ENCODE data around the gene PHF21A.

PHF21A gene

DNA sequence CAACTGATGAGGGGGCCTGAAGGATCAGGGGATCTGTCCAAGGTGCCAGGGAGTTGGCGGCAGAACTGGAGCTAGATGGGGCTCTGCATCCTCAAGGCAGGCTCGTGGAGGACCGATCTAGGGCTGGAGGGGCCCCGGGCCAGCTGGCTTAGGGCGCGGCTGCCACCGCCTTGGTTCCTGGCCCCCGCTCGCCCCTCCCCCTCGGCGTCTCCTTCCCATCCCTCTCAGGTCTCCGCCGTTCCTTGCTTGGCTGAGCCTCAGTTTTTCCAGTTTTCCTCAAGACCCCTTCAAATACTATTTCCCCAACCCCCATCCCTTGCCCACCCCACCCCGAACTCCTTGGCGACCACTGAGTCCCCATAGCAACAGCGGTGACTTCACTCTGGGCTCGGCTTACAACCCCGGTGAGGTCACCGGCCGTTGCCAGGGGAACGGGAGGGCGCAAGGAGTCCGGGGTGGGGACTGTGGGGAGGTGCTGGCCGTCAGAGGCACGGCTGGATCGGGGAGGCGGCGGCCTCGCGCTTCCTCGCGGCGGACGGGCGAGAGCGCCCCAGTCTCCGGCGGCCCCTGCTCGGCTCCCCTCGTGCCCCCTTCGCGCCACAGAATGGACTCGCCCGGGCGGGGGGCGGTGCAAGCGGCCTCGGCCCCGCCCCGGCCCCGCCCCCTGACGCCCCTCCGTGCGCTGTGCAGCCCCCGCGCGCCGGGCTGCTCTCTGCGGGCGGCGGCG lies 221.6 kb downstream of the PHF21A start:
- DNase-seq: peak; percentile 95

DNA sequence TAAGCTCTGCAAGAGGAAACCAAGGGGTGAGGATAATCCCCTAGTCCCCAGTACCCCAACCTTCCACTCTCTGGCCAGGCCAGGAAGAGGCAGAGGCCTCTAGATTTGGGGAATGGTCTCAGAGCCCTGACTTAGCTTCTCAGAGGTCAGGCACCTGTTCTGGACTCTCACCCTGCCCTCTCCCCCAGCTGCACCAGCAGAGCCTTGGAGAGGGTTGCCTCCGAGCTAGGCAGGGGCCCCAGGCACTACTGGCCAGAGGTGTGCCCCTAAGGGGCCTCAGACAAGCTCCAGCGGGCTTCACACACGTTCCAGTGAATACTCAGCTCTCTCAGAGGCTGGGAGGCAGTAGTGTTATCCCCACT lies 222.2 kb downstream of the PHF21A start:
- DNase-seq: no peak

DNA sequence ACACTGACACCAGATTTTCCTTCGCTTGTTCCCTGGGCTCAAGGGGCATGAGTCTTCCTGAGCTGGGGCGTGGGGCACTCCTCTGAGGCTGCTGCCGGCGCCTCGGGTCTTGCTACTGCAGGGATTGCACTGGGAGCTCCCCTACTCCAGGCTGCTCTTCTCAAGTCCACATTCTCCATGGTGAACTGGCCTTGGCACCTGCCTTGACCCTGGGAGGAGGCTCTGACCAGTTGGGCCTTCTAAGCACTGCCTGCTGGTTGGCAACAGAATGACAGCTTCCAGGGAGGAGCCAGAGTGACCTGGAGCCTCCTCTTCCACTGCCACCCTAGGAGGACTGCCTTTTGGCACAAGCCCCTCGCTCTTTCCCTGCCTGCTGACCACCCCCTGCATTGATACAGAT lies 223.7 kb downstream of the PHF21A start:
- no peak for DNase-seq

DNA sequence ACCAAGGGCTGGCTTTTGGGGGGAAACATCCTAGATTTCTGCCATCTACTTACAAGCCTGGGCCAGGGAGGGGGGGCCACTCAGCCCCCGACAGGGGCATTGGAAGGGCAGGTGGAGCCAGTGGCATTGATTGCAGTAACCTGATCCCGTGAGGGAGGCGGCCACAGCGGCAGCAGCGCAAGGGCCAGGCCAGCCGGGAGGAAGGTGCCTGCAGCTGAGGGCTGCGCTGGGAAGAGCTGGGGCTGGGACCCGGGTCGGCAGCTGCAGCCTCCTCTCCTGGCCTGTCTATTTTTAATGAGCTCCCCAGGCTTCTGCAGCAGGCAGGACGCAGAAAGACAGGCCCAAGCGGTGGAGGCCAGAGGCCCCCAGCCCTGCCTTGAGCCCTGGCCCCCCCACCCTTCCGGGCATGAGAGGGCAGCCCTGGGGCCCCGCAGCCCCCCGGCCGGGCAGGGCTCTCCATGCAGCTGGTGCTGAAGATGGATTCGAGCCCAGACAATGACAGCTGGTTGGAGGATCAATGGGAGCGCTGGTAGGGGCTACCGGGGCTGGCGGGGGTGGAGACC lies 224.8 kb downstream of the PHF21A start:
- DNase-seq: peak; percentile 92

DNA sequence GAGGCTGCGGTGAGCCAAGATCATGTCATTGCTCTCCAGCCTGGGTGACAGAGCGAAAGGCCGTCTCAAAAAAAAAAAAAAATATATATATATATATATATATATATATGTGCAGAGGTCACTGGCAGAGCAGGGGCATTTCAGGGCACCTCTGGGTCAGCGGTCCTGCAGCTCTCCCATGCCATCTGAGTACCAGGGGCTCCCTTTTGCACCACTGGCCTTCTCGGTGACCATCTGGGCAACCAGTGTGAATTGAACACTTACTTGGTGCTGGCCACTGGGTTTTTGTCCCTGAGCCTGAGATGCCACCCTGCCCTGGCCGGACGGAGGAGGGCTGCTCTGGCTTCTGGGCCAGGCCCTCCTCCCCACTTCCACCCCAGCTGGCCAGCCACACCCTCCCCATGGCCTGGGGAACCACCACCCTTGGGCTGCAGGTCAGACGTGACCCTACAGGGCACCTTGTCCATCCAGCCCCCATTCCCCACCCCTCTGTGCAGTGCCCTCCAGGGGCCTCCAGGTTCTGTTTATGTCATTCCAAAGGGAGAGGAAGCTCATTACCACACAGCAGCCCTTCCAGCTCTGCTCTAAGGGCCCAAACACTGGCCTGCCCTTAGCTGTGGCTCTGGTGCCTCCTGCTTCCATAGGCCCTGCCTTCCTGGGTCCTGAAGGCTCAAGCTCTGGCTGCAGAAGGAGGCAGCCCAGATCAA lies 225.5 kb downstream of the PHF21A start:
- no peak for DNase-seq

DNA sequence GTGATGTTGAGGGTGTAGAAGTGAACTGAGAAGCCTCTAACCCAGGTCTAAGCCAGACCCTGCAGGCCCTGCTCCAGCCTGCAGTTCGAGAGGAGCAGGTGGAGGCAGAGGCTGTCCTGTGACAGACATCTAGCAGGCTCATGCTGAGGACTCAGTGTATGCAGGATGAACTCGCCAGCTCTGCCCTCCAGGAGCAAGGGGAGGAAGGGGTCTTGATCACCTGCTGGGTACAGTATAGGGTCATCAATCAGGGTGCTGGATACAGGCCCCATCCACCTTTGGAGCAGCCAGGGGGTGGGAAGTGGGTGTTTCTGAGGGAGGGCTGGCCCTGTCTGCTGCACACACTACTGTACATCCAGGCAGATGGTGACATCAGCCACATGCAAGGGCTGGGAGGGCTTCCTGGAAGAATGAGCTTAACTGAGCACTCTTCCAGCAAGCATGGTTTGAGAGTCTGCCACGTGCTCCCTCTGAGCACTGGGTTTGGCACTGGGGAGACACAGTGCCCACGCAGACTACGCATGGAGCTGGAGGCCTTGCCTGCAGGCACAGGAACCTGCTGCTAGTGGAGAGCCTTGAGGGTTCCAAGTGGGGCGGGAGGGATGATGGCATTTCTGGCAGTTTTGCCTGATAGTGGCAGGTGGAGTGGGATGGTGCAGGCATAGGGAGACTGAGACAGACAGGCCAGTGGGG lies 226.6 kb downstream of the PHF21A start:
- no peak for DNase-seq

DNA sequence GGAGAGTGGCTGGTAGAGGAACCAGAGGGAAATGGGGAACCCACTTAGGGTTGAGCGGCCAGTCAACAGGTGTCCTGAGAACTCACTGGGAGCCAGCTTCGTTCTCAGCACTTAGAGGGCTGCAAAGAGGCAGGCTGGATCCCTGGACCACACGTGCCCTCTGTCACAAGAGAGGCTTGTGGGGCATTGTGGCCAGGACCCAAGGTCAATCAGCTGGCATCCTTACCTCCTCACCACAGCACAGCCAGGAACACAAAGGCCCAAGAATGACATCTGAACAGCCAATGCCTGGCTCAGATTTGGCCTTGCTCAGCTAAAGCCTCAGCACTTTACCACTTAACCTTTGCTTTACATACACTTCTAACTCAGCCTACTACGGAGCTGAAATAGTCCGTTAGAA lies 228.4 kb downstream of the PHF21A start:
- no peak for DNase-seq

DNA sequence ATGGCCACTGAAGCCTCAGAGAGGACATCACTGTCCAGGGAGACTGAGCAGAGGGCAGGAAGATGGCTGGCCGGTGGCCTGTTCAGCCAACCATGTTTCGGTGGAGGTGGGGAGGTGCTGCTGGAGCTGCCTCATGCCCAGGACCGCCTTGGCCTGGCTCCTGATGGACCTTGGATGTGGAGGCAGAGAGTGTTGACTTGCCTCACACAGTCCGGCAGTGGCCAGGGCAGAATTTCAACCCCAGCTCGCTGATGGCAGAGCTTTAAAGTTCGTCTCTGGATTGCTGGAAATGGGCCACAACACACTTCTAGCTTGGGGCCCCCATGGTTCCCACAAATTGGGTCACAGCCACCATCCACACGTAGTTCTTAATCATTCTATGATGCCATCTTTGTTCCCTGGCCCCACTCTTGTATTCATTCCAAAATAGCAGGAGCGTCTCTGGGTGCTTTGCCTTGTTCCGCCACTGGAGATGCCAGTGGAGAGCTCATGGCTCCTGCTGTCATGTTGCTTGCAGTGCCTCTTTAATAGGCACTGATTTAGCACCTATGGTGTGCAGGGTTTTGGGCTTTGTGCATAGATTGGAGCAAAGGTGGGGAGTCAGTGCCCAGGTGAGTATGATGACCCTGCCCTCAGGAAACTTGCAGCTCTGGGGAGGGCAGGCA lies 230.2 kb downstream of the PHF21A start:
- DNase-seq: no peak

DNA sequence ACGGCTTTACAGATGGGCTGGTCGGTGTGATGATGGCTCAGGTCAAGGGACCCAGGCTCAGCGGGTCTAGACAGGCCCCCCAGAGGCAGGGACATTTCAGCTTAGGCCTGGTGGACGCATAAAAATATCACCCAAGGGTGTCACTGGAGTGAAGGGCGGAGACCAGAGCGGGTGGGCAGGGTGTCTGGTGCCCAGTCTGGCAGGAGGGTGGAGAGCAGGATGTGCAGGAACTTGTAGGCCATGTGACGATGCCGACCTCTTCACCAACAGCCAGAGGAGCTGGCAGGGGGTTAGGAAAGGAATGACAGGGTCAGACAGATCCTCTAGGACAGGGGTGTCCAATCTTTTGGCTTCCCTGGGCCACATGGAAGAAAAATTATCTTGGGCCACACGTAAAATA lies 231.3 kb downstream of the PHF21A start:
- no peak for DNase-seq

DNA sequence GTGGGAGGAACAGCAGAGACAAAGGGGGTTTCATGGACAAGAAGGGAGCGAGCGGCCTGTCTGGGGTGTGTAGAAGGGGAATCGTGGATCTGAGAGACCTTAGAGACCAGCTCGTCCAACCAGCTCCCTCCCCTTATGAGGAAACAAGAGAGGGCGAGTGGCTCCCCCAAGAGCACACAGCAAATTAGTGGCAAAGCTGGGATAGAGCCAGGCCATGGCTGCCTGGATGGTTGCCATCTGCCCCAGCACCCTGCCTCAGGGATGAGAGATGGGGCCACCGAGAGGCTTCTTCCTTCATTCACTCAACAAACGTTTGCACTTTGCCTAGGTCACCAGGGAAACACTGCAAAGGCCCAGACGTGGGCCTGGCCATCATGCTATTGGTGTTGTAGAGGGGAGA lies 231.7 kb downstream of the PHF21A start:
- no peak for DNase-seq

DNA sequence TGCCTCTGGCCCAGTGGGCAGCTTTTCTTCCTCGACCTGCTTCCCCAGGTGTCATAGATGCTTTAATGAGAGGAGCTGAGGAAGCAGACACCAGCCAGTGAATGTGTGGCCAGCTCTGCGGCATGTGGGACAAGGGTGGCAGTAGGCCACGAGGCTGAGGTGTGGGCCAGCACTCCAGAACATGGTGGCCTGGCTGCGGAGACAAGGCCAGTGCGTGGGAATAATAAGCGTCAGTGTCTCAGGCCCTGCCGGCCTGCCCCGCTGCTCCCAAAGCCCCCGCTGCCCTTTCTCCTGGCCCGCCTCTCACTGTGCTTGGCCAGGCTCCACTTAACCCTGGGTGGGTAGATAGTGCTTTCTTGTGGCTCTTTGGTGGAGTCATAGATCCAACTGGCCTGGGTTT lies 233.7 kb downstream of the PHF21A start:
- DNase-seq: no peak

DNA sequence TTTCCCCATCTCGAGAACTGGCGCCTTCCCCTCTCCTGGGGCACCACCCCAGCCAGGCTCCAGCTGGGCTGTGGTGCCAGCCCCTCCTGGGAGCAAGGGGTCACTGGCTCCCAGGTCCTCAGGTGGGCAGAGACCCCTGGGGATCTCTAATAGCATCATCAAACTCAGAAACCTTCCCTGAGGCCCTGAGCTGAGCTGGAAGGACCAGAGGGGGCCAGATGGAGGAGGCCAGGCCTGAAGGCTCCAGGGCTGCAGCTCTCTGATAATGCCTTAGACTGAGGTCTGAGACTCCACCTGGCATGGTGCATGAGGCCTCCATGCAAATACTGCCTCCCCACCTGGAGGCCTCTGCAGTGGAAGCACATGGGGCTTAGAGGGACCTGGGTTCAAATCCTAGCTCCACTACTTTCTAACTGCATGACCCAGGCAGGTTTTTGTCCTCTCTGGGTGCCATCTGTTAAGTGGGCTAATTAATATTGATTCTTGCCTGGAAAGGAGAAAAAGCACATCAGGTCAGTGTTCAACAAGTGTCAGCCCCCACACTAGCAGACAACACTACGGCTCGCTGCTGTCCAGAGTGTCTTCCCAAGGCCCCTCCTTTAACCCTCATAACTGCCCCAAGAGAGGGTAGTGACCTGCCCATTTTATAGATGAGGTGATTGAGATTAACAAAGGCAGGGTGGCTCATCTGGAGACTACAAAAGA lies 234.3 kb downstream of the PHF21A start:
- no peak for DNase-seq

DNA sequence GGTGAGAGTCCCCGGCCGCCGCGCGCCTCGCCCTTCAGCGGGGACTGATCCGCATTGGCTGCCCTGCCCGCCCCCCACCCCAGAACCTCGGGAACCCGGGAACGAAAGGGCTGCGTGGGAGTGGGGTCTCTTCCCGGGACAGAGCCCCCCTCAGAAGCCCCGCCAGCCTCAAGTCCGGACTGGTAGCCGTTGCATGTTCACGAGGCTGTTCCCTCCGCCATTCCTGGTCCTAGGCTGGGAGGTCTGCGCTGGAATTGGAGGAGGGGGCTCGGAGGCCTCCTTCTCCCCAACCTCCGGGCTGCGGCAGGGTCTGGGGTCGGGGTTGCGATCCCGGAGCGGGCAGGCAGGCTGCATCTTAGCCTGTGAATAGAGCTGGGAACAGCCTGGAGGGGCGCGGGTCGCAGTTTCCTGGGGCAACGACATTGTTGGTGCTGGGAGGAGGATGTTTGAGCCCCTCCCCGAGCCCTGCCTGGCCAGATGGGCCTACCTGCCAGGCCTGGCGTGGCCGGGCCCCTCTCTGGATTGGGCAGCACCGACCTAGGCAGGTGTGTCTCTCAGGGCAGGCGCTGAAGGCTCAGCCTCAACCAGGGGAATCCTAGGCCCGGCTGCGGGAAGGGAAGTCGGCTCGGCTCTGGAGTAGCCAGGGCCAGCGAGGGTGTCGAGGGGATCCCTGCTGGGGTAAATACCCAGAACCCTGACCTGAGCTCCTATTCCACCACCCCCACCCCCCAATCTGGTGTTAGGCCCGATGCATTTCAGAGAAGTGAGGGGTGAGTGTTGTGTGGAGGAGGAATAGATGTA lies 235.1 kb downstream of the PHF21A start:
- peak; percentile 58 for DNase-seq

DNA sequence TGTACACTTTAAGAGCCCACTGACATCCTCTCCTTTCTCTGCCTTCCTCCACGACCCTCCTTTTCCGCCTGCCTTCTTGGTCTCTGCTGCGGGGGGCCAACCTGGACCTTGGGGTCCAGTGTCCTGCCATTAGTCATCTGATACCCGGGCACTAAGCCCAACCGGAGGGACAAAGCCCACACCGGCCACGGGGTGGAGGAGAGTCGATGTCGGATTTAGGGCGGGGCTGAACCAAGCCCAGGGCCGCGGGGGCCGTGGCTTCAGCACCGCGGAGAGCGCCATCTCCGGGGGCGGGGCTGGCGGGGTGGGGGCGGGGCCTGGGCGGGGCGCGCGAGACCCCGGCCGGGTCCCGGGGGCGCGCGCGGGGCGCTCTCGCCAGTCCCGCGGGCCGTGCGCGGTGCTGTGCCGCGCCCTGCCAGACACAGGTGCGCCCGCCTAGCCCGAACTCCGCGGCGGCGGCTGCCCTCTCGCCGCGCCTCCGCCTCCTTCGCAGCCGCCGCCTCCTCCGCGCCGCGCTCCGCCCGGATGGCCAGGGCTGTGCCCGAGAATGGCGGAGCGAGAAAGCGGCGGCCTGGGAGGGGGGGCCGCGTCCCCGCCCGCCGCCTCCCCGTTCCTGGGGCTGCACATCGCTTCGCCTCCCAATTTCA lies 235.9 kb downstream of the PHF21A start, which contains the start of gene MAPK8IP1:
Gene MAPK8IP1 (plus strand): TSS at position 378 of the 647 bp plus-strand sequence. CDS start 170 bp downstream, at position 548.
- peak; percentile 87 for DNase-seq

DNA sequence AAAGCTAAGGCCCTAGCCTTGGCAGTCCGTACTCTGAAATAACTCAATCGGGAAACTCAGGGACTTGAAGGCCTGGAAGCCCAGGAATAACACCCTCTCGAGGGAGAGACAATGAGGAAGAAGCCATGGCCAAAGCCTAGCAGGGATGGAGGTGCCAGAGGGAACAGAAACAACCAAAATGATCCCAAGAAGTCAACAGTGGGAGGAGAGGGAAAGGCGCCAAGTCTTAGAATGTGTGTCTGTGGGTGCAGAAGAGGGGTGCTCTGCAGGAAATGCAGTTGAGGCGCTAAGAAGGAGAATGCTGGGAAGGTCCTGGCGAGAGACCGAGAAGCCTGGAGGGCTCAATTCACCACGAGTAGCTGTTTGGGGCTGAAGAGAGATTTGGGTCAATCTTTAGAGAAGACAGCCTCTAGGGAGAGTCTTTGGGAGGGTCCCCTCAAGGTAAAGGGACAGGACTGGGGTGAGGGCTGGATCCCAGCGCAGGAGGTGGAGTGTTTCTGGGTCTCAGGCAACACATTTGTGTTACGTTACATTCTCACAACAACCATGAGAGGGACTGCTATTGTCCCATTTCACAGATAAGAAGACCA lies 236.6 kb downstream of the PHF21A start:
- DNase-seq: no peak
